Mucosa of rectum (tissue), 2 donors: Measurements from ENCODE around the gene BLMH.

Experiments used
- H3K27ac ChIP-seq, 2 donors: one replicate each; pipeline ENCODE4 v1.7.0; 2013; ENCODE audit warnings: inconsistent platforms in 2 of 2, low read depth in 2 of 2, low read length in 2 of 2
- H3K27me3 ChIP-seq, 2 donors: one replicate each; pipeline ENCODE4 v1.7.0; 2013; ENCODE audit warnings: low read length in 2 of 2; ENCODE audit not compliant: control insufficient read depth in 2 of 2, insufficient read depth in 2 of 2
- H3K36me3 ChIP-seq, 2 donors: one replicate each; pipeline ENCODE4 v1.7.0; 2013; ENCODE audit warnings: low read length in 2 of 2; ENCODE audit not compliant: control insufficient read depth in 2 of 2, insufficient read depth in 2 of 2
- H3K4me1 ChIP-seq, 2 donors: one replicate each; pipeline ENCODE4 v1.7.0; 2013; ENCODE audit warnings: low read length in 2 of 2, mild to moderate bottlenecking in 1 of 2; ENCODE audit not compliant: control insufficient read depth in 2 of 2, insufficient read depth in 2 of 2
- H3K4me3 ChIP-seq, 2 donors: one replicate each; pipeline ENCODE4 v1.7.0; 2013; ENCODE audit warnings: low read length in 2 of 2
- H3K9ac ChIP-seq, 2 donors: one replicate each; pipeline ENCODE4 v1.7.0; 2013; ENCODE audit warnings: low read length in 2 of 2, low read depth in 1 of 2, mild to moderate bottlenecking in 1 of 2
- H3K9me3 ChIP-seq, 2 donors: one replicate each; pipeline ENCODE4 v1.7.0; 2013; ENCODE audit warnings: low read length in 2 of 2; ENCODE audit not compliant: control insufficient read depth in 2 of 2
- donor health status: healthy.
- donor health status: Normal muscosa, but diverticular disease.

BLMH gene

GRCh38 chr17:30324723-30325122, 33.0 kb upstream of the BLMH start:
- no peaks in the 10 kb centered on the region for H3K9me3 ChIP-seq
- no peak overlapping the region for H3K27ac ChIP-seq
- peaks cover 3 to 4% of the 10 kb centered on the region in 2 donors for H3K4me1 ChIP-seq
- no peak overlapping the region for H3K4me3 ChIP-seq
- H3K27me3 ChIP-seq = peaks cover 0 to 2% of the 10 kb centered on the region in 2 donors
- no peaks in the 10 kb centered on the region for H3K36me3 ChIP-seq
- H3K9ac ChIP-seq = no peak overlapping the region

GRCh38 chr17:30323895-30324319, 32.2 kb upstream of the BLMH start:
- Histone ChIP-seq H3K9me3 (no peaks in the 10 kb centered on the region), H3K4me3 (no peak overlapping the region), H3K36me3 (no peaks in the 10 kb centered on the region), H3K9ac (no peak overlapping the region), H3K27ac (no peak overlapping the region), H3K4me1 (peaks cover 3 to 4% of the 10 kb centered on the region in 2 donors), H3K27me3 (peaks cover 0 to under 1% of the 10 kb centered on the region in 2 donors)

GRCh38 chr17:30323262-30323894, 31.6 kb upstream of the BLMH start:
- Histone ChIP-seq H3K4me3 (no peak overlapping the region), H3K27ac (no peak overlapping the region), H3K36me3 (no peaks in the 10 kb centered on the region)

GRCh38 chr17:30321314-30321713, 29.6 kb upstream of the BLMH start:
- Histone ChIP-seq H3K27me3 (no peaks in the 10 kb centered on the region), H3K4me1 (peaks cover 4 to 8% of the 10 kb centered on the region in 2 donors), H3K27ac (no peak overlapping the region), H3K9ac (no peak overlapping the region), H3K36me3 (no peaks in the 10 kb centered on the region), H3K9me3 (no peaks in the 10 kb centered on the region), H3K4me3 (no peak overlapping the region)

More at GRCh38 chr17:30323262-30323894, 31.6 kb upstream of the BLMH start:
- no peaks in the 10 kb centered on the region for H3K27me3 ChIP-seq
- H3K4me1 ChIP-seq = peaks cover 3 to 4% of the 10 kb centered on the region in 2 donors
- H3K9me3 ChIP-seq = no peaks in the 10 kb centered on the region
- H3K9ac ChIP-seq = no peak overlapping the region

GRCh38 chr17:30318155-30318554, 26.4 kb upstream of the BLMH start:
- Histone ChIP-seq H3K36me3 (no peaks in the 10 kb centered on the region), H3K4me3 (no peak overlapping the region), H3K9ac (no peak overlapping the region), H3K27ac (no peak overlapping the region), H3K9me3 (no peaks in the 10 kb centered on the region), H3K27me3 (no peaks in the 10 kb centered on the region), H3K4me1 (peaks cover 12 to 15% of the 10 kb centered on the region in 2 donors)

- no peaks in the 10 kb centered on the region for H3K36me3 ChIP-seq
- no peaks in the 10 kb centered on the region for H3K9me3 ChIP-seq
- peak overlapping the region in 1 of 2 donors; percentile 48 for H3K27ac ChIP-seq
- H3K27me3 ChIP-seq = no peaks in the 10 kb centered on the region
- no peak overlapping the region for H3K9ac ChIP-seq
- no peak overlapping the region for H3K4me3 ChIP-seq
- peaks cover 14 to 15% of the 10 kb centered on the region in 2 donors for H3K4me1 ChIP-seq
Measured at GRCh38 chr17:30316736-30317135, 25.0 kb upstream of the BLMH start.

GRCh38 chr17:30315106-30315505, 23.4 kb upstream of the BLMH start:
- no peaks in the 10 kb centered on the region for H3K36me3 ChIP-seq
- H3K27me3 ChIP-seq = no peaks in the 10 kb centered on the region
- H3K4me1 ChIP-seq = peaks cover 14 to 15% of the 10 kb centered on the region in 2 donors
- H3K4me3 ChIP-seq = no peak overlapping the region
- H3K27ac ChIP-seq = peak overlapping the region; percentile 25 to 28
- H3K9ac ChIP-seq = no peak overlapping the region
- H3K9me3 ChIP-seq = no peaks in the 10 kb centered on the region

GRCh38 chr17:30314474-30314873, 22.7 kb upstream of the BLMH start:
- H3K27me3 ChIP-seq = no peaks in the 10 kb centered on the region
- no peaks in the 10 kb centered on the region for H3K9me3 ChIP-seq
- H3K4me3 ChIP-seq = no peak overlapping the region
- no peaks in the 10 kb centered on the region for H3K36me3 ChIP-seq
- peaks cover 14 to 15% of the 10 kb centered on the region in 2 donors for H3K4me1 ChIP-seq
- peak overlapping the region in 1 of 2 donors; percentile 36 for H3K27ac ChIP-seq
- no peak overlapping the region for H3K9ac ChIP-seq

- H3K27me3 ChIP-seq = no peaks in the 10 kb centered on the region
- H3K27ac ChIP-seq = peak overlapping the region in 1 of 2 donors; percentile 4
- H3K4me3 ChIP-seq = no peak overlapping the region
- no peaks in the 10 kb centered on the region for H3K9me3 ChIP-seq
- H3K36me3 ChIP-seq = no peaks in the 10 kb centered on the region
- no peak overlapping the region for H3K9ac ChIP-seq
- peaks cover 17 to 25% of the 10 kb centered on the region in 2 donors for H3K4me1 ChIP-seq
Measured at GRCh38 chr17:30312226-30312625, 20.5 kb upstream of the BLMH start.

- peaks cover 8 to 28% of the 10 kb centered on the region in 2 donors for H3K4me1 ChIP-seq
- H3K4me3 ChIP-seq = no peak overlapping the region
- H3K9me3 ChIP-seq = no peaks in the 10 kb centered on the region
- no peak overlapping the region for H3K27ac ChIP-seq
- H3K9ac ChIP-seq = no peak overlapping the region
- no peaks in the 10 kb centered on the region for H3K27me3 ChIP-seq
- no peaks in the 10 kb centered on the region for H3K36me3 ChIP-seq
Measured at GRCh38 chr17:30310562-30310961, 18.8 kb upstream of the BLMH start.
